Erythroblast (primary cell): Measurements from ENCODE around the gene ZFP91.

Experiments
- GATA1 ChIP-seq: IDR thresholded peaks from 2 replicates; pipeline ENCODE4 v1.6.1; 2011; ENCODE audit warnings: low read depth, mild to moderate bottlenecking, control low read depth, low read length, moderate library complexity
- POLR2A ChIP-seq: IDR thresholded peaks from 2 replicates; pipeline ENCODE4 v1.6.1; 2011; ENCODE audit warnings: mild to moderate bottlenecking, low read length

DNA sequence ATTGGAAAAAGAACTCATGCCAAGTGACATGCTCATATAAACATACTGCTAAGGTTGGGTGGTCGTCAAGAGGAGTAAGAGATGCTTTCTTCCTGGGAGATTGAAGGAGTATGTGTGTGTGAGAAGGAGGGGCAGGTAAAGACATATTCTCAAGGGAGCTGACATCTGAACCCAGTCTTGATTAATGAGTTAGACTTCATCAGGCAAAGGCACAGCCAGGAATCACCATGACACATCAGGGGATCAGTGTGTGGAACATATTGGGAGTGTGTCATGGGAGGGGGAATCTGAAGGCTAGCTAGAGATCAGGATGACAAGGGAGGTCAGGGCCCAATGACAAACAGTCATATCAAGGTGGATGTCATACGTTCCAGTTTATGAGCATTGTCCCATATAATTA is 58.5 kb downstream of the ZFP91 start:
- TF ChIP-seq POLR2A (no peak), GATA1 (no peak)
